Liver (tissue), 9 donors: ENCODE data around the gene HDAC3. TPM values are rescaled to one million over a fixed set of nuclear protein-coding genes. Genes with fewer than 3 reads are reported as not detected.

Experiments
- DNase-seq: peaks from one replicate; pipeline ENCODE4 v3.0.0-alpha.2; 2017; ENCODE audit warnings: low spot score
- H3K27ac ChIP-seq, 2 donors: one replicate each; pipeline ENCODE4 v1.7.0; 2013; ENCODE audit warnings: inconsistent platforms in 2 of 2, low read length in 2 of 2, control low read depth in 1 of 2, low read depth in 1 of 2, mild to moderate bottlenecking in 1 of 2
- H3K27me3 ChIP-seq, 4 donors: one replicate each; pipeline versions ENCODE4 v1.6.1 to v1.7.0; 2013; ENCODE audit warnings: low read length in 3 of 4, inconsistent platforms in 1 of 4, mild to moderate bottlenecking in 1 of 4, moderate library complexity in 1 of 4; ENCODE audit not compliant: control insufficient read depth in 4 of 4, insufficient read depth in 4 of 4
- H3K36me3 ChIP-seq, 4 donors: one replicate each; pipeline versions ENCODE4 v1.6.1 to v1.7.0; 2013; ENCODE audit warnings: low read length in 3 of 4, mild to moderate bottlenecking in 3 of 4, low read depth in 1 of 4, moderate library complexity in 1 of 4; ENCODE audit not compliant: control insufficient read depth in 4 of 4, insufficient read depth in 3 of 4
- H3K4me1 ChIP-seq, 4 donors: one replicate each; pipeline versions ENCODE4 v1.6.1 to v1.7.0; 2013; ENCODE audit warnings: low read length in 3 of 4, mild to moderate bottlenecking in 3 of 4, moderate library complexity in 1 of 4; ENCODE audit not compliant: control insufficient read depth in 4 of 4, insufficient read depth in 4 of 4
- H3K4me3 ChIP-seq, 3 donors: one replicate each; pipeline versions ENCODE4 v1.6.1 to v1.7.0; 2013; ENCODE audit warnings: low read length in 3 of 3, control low read depth in 1 of 3, low read depth in 1 of 3, mild to moderate bottlenecking in 1 of 3
- H3K9ac ChIP-seq, 2 donors: one replicate each; pipeline ENCODE4 v1.7.0; 2013; ENCODE audit warnings: low read length in 2 of 2, mild to moderate bottlenecking in 2 of 2, moderate library complexity in 2 of 2, control low read depth in 1 of 2, low read depth in 1 of 2
- H3K9me3 ChIP-seq, 4 donors: one replicate each; pipeline versions ENCODE4 v1.6.1 to v1.7.0; 2013; ENCODE audit warnings: low read length in 3 of 4; ENCODE audit not compliant: control insufficient read depth in 4 of 4
- EGR1 ChIP-seq, 2 donors: IDR thresholded peaks; 2 replicates each; pipeline ENCODE4 v1.6.1; 2016 to 2018; ENCODE audit warnings: antibody characterized with exemption in 2 of 2, low read depth in 2 of 2
- FOXA2 ChIP-seq: IDR thresholded peaks from 2 replicates; pipeline ENCODE4 v1.6.1; 2016; ENCODE audit warnings: antibody characterized with exemption
- GABPA ChIP-seq, 2 donors: IDR thresholded peaks in 1 of 2; conservative IDR thresholded peaks in 1 of 2; 2 replicates each; pipeline ENCODE4 v1.6.1; 2016; ENCODE audit warnings: antibody characterized with exemption in 2 of 2, mild to moderate bottlenecking in 1 of 2, moderate library complexity in 1 of 2
- HNF4A ChIP-seq, 2 donors: conservative IDR thresholded peaks; 2 replicates each; pipeline ENCODE4 v1.6.1; 2016; ENCODE audit warnings: antibody characterized with exemption in 2 of 2, mild to moderate bottlenecking in 2 of 2
- HNF4G ChIP-seq: IDR thresholded peaks from 2 replicates; pipeline ENCODE4 v1.6.1; 2016; ENCODE audit warnings: antibody characterized with exemption
- JUND ChIP-seq, 2 donors: IDR thresholded peaks; 2 replicates each; pipeline ENCODE4 v1.6.1; 2016; ENCODE audit warnings: antibody characterized with exemption in 2 of 2
- NR2F2 ChIP-seq: IDR thresholded peaks from 2 replicates; pipeline ENCODE4 v1.6.1; 2016; ENCODE audit warnings: antibody characterized with exemption
- RAD21 ChIP-seq, 2 donors: IDR thresholded peaks; 2 replicates each; pipeline ENCODE4 v1.6.1; 2016; ENCODE audit warnings: antibody characterized with exemption in 2 of 2, mild to moderate bottlenecking in 2 of 2
- RXRA ChIP-seq, 2 donors: IDR thresholded peaks; 2 replicates each; pipeline ENCODE4 v1.6.1; 2017 to 2018; ENCODE audit warnings: antibody characterized with exemption in 2 of 2, mild to moderate bottlenecking in 1 of 2
- SP1 ChIP-seq: IDR thresholded peaks from 2 replicates; pipeline ENCODE4 v1.6.1; 2018; ENCODE audit warnings: antibody characterized with exemption, mild to moderate bottlenecking
- TAF1 ChIP-seq: conservative IDR thresholded peaks from 2 replicates; pipeline ENCODE4 v1.6.1; 2016; ENCODE audit warnings: antibody characterized with exemption, mild to moderate bottlenecking
- YY1 ChIP-seq: IDR thresholded peaks from 2 replicates; pipeline ENCODE4 v1.6.1; 2016; ENCODE audit warnings: antibody characterized with exemption, mild to moderate bottlenecking
- WGBS: extraction: QIAGEN DNeasy Blood & Tissue Kit; methylation state at CpG from one replicate; pipeline ENCODE4 v1.1.7; 2013; 5-methylcytosine and 5-hydroxymethylcytosine counted together
- polyA plus RNA-seq, 2 donors: library from polyadenylated mRNA; stranded (reverse) in 1 of 2; unstranded in 1 of 2; fragments of 200-250 nt in 1 of 2; fragments of >200 nt in 1 of 2; fragmentation: Nextera tagmentation in 1 of 2; extraction: Ambion mirVana in 1 of 2; gene quantifications; one replicate each; pipeline versions ENCODE4 v1.2.1 to v1.2.3, GENCODE V29; 2013 to 2015
- total RNA-seq, 2 donors: library from RNA; depleted of rRNA; stranded (reverse); fragments of >200 nt; gene quantifications; one replicate each; pipeline ENCODE4 v1.2.3, GENCODE V29; 2014
- TF ChIP-seq, protein P1 (sequence below): IDR thresholded peaks from 2 replicates; pipeline ENCODE4 v1.6.1; 2016; ENCODE audit warnings: antibody characterized with exemption, mild to moderate bottlenecking
- TF ChIP-seq, protein P2 (sequence below): IDR thresholded peaks from 2 replicates; pipeline ENCODE4 v1.6.1; 2016; ENCODE audit warnings: antibody characterized with exemption
- TF ChIP-seq, protein P3 (sequence below): IDR thresholded peaks from 2 replicates; pipeline ENCODE4 v1.6.1; 2016; ENCODE audit warnings: antibody characterized with exemption
- TF ChIP-seq, protein P4 (sequence below): fragments of 150-350 bp; IDR thresholded peaks from 2 replicates; pipeline ENCODE4 v1.5.1; 2017; ENCODE audit warnings: improper control_type of control experiment, low read depth, low read length; ENCODE audit not compliant: missing input control
- donor health status: healthy.
- donor health status: healthy.
- donor health status: healthy.
- donor health status: healthy.
- donor health status: healthy.

HDAC3 gene
- total and polyA plus RNA-seq, 4 donors = 20.1 to 45.3 (median 35.1) TPM

DNA sequence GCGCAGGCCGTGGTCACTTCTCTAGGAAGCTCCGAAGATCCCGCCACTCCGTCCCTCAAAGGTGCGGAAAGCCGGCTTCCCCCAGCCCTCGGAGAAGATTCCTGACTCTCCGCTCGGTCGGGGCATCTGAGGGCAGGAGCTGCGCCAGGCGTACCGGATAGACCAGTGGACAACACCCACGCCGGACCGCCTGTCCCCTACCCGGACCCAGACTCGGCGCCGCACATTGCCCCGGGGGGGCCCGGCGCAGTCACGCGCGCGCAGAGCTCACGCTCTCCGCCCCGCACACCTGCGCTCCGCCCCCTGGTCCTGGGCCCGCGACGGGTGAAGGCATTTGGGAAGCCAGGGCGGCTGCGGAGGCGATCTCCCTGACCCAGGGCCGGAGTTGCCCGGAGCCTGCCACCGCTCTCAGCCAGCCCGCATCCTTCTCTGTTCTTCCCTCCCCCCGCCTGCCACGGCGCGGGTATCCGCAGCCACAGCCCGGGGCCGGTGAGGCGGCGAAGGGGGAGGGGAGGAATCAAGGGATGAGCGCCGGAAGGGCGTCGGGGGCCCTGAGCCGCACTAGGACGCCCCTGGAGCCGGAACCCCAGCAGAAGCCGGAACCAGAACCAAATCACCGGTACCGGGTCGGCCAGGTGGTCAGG is 596 bp upstream of the HDAC3 start:
- H3K9ac ChIP-seq = peak overlapping the region in 1 of 2 donors; percentile 42
- DNase-seq = no peak
- no peaks in the 10 kb centered on the region for H3K27me3 ChIP-seq
- H3K4me1 ChIP-seq = peaks cover 9 to 28% (median 20%) of the 10 kb centered on the region in 4 donors
- peak overlapping the region in 1 of 2 donors; percentile 86 for H3K27ac ChIP-seq
- no peaks in the 10 kb centered on the region for H3K36me3 ChIP-seq
- peak overlapping the region; percentile 75 to 94 (median 89) for H3K4me3 ChIP-seq
- no peak for TF ChIP-seq FOXA2
- TF ChIP-seq, protein P1, sequence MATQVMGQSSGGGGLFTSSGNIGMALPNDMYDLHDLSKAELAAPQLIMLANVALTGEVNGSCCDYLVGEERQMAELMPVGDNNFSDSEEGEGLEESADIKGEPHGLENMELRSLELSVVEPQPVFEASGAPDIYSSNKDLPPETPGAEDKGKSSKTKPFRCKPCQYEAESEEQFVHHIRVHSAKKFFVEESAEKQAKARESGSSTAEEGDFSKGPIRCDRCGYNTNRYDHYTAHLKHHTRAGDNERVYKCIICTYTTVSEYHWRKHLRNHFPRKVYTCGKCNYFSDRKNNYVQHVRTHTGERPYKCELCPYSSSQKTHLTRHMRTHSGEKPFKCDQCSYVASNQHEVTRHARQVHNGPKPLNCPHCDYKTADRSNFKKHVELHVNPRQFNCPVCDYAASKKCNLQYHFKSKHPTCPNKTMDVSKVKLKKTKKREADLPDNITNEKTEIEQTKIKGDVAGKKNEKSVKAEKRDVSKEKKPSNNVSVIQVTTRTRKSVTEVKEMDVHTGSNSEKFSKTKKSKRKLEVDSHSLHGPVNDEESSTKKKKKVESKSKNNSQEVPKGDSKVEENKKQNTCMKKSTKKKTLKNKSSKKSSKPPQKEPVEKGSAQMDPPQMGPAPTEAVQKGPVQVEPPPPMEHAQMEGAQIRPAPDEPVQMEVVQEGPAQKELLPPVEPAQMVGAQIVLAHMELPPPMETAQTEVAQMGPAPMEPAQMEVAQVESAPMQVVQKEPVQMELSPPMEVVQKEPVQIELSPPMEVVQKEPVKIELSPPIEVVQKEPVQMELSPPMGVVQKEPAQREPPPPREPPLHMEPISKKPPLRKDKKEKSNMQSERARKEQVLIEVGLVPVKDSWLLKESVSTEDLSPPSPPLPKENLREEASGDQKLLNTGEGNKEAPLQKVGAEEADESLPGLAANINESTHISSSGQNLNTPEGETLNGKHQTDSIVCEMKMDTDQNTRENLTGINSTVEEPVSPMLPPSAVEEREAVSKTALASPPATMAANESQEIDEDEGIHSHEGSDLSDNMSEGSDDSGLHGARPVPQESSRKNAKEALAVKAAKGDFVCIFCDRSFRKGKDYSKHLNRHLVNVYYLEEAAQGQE = peak; percentile 26
- WGBS = under 1% methylated on average over 63 of the region's 63 CpGs
- no peaks in the 10 kb centered on the region for H3K9me3 ChIP-seq

DNA sequence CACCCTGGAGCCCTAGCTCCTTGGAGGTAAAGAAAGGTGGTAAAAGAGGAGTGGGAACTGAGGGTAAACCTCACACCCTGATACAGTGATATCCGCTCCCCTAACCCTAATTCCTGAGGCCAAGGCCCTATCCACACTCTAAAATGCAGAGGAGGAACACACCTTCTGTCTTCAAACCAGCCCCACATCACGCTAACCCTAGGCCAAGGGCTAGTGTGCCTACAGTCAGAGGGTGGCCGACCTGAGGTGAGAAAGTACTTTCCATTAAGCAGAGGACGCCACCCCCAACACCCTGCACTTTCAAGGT is 590 bp downstream of the HDAC3 start:
- H3K4me1 ChIP-seq = peaks cover 9 to 32% (median 21%) of the 10 kb centered on the region in 4 donors
- H3K9me3 ChIP-seq = no peaks in the 10 kb centered on the region
- no peak for DNase-seq
- H3K4me3 ChIP-seq = peak overlapping the region; percentile 75 to 94 (median 89)
- WGBS = 5% methylated on average over 4 of the region's 4 CpGs
- no peaks in the 10 kb centered on the region for H3K36me3 ChIP-seq
- H3K27me3 ChIP-seq = no peaks in the 10 kb centered on the region
- H3K27ac ChIP-seq = peak overlapping the region; percentile 85 to 86
- peak overlapping the region; percentile 75 to 87 for H3K9ac ChIP-seq
- TF ChIP-seq RAD21 (IDR thresholded peaks at IDR 0.05) (no peak), EGR1 (IDR thresholded peaks at IDR 0.05; ENCODE audit: low read depth in 2 of 2) (no peak), GABPA (IDR thresholded peaks at IDR 0.05 in 1 of 2, conservative IDR thresholded peaks at IDR 0.05 in 1 of 2) (no peak), RXRA (IDR thresholded peaks at IDR 0.05) (peak in 1 of 2 donors; percentile 4), NR2F2 (no peak)
- TF ChIP-seq, protein P2, sequence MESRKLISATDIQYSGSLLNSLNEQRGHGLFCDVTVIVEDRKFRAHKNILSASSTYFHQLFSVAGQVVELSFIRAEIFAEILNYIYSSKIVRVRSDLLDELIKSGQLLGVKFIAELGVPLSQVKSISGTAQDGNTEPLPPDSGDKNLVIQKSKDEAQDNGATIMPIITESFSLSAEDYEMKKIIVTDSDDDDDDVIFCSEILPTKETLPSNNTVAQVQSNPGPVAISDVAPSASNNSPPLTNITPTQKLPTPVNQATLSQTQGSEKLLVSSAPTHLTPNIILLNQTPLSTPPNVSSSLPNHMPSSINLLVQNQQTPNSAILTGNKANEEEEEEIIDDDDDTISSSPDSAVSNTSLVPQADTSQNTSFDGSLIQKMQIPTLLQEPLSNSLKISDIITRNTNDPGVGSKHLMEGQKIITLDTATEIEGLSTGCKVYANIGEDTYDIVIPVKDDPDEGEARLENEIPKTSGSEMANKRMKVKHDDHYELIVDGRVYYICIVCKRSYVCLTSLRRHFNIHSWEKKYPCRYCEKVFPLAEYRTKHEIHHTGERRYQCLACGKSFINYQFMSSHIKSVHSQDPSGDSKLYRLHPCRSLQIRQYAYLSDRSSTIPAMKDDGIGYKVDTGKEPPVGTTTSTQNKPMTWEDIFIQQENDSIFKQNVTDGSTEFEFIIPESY = no peak

DNA sequence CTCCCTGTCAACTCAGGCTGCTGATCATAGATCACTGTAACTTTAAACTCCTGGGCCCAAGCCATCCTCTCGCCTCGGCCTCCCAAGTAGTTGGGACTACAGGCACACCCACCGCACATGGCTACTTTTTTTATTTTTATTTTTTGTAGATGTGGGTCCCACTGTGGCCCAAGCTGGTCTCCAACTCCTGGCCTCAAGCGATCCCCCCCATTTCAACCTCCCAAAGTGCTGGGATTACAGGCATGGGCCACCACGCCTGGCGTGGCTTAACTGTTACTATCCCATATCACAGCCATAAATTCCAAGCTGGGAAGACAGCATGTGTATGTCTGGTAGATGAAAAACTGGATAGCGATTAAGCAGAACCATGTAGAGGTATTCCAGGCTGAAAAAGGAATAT is 1.0 kb downstream of the HDAC3 start:
- H3K36me3 ChIP-seq = no peaks in the 10 kb centered on the region
- H3K9me3 ChIP-seq = no peaks in the 10 kb centered on the region
- 73% methylated on average over 7 of the region's 7 CpGs for WGBS
- peaks cover 9 to 32% (median 21%) of the 10 kb centered on the region in 4 donors for H3K4me1 ChIP-seq
- no peak overlapping the region for H3K27ac ChIP-seq
- no peak overlapping the region for H3K9ac ChIP-seq
- peak overlapping the region in 1 of 3 donors; percentile 75 for H3K4me3 ChIP-seq
- TF ChIP-seq, protein P3, sequence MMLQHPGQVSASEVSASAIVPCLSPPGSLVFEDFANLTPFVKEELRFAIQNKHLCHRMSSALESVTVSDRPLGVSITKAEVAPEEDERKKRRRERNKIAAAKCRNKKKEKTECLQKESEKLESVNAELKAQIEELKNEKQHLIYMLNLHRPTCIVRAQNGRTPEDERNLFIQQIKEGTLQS = no peak
- TF ChIP-seq HNF4G (no peak), HNF4A (conservative IDR thresholded peaks at IDR 0.05) (no peak), TAF1 (no peak), NR2F2 (no peak), SP1 (no peak), RXRA (IDR thresholded peaks at IDR 0.05) (no peak), RAD21 (IDR thresholded peaks at IDR 0.05) (no peak), GABPA (IDR thresholded peaks at IDR 0.05 in 1 of 2, conservative IDR thresholded peaks at IDR 0.05 in 1 of 2) (no peak), YY1 (no peak), FOXA2 (no peak), JUND (IDR thresholded peaks at IDR 0.05) (no peak), EGR1 (IDR thresholded peaks at IDR 0.05; ENCODE audit: low read depth in 2 of 2) (no peak)
- TF ChIP-seq, protein P1 = no peak
- TF ChIP-seq, protein P4, sequence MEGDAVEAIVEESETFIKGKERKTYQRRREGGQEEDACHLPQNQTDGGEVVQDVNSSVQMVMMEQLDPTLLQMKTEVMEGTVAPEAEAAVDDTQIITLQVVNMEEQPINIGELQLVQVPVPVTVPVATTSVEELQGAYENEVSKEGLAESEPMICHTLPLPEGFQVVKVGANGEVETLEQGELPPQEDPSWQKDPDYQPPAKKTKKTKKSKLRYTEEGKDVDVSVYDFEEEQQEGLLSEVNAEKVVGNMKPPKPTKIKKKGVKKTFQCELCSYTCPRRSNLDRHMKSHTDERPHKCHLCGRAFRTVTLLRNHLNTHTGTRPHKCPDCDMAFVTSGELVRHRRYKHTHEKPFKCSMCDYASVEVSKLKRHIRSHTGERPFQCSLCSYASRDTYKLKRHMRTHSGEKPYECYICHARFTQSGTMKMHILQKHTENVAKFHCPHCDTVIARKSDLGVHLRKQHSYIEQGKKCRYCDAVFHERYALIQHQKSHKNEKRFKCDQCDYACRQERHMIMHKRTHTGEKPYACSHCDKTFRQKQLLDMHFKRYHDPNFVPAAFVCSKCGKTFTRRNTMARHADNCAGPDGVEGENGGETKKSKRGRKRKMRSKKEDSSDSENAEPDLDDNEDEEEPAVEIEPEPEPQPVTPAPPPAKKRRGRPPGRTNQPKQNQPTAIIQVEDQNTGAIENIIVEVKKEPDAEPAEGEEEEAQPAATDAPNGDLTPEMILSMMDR = no peak
- H3K27me3 ChIP-seq = no peaks in the 10 kb centered on the region
- no peak for DNase-seq
